Activated CD8-positive, alpha-beta memory T cell treated with anti-CD3 and anti-CD28 coated beads, Interleukin-2, amount 50 U/mL, for 24 hours (primary cell): Measurements from ENCODE around the gene HMGXB3.

Source experiments
- DNase-seq: peaks from one replicate; pipeline ENCODE4 v3.0.0-alpha.2; 2020; ENCODE audit errors: extremely low read depth

The HMGXB3 gene

DNA sequence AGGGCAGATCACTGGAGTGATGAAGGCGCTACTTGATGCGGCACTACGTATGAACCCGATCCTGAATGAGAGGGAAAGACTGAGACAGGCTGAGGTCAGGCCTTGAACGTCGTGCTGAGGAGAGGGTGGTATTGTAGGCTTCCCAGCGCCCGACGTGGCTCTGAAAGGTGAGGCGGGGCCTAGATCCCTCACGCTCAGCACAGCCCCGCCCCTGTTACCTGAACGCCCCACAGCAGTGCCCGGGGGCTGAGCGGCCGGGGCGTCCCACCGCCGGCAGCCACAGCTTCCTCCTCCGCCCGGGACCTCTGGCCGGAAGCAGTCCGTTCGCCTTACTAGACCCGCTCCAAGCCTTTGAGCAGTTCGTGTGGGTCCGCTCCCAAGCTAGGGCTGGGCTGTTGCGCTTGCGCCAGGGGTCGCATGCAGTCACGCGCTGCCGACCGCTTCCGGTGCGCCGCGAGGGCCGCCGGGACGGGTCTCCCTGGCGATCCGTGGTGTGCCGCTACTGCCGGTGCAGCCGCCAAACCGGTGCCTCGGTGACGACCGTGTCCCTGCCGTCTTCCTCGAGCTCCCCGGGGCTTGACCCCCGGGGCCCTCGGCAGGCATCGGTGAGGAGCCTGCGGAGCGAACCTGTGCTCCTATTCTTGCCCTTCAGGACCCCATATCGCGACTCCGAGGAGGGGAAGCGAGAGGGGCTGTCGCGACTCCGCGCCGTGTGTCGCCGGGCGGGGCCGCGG lies at the start of gene HMGXB3, which contains the start of gene TIGD6:
Gene HMGXB3 (plus strand): TSS at position 484 of the 734 bp plus-strand sequence. CDS start 4,114 bp downstream, outside the sequence.
Gene TIGD6 (minus strand): TSS at position 399 of the 734 bp plus-strand sequence. CDS start 4,306 bp downstream, outside the sequence.
- peak; percentile 78 for DNase-seq

GRCh38 chr5:149951138-149951749 lies 49.3 kb upstream of the HMGXB3 start:
- no peak for DNase-seq

- no peak for DNase-seq
These were observed 47.0 kb upstream of the HMGXB3 start for GRCh38 chr5:149953436-149954121.

GRCh38 chr5:149954798-149955197 lies 45.7 kb upstream of the HMGXB3 start:
- no peak for DNase-seq

- no peak for DNase-seq
These were observed 43.9 kb upstream of the HMGXB3 start for GRCh38 chr5:149956685-149957084.

DNA sequence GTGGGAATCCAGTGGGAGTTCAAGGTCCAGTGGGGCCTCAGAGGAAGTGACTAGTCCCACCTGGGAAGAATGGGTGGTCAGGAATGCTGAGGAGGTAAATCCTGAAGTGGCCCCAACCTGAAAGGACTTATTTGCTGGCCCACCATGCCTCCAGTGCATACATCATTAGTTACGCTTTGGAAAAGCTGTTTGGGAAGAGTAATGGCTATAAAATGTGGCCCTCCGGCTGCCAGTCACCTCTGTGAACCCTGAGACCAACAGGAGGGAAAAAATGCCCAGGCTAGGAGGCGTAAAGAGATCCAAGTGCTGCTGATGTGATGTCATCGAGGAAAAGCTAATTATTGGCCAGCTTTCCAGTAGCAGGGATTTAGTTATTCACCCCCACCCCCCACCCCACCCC lies 42.7 kb upstream of the HMGXB3 start:
- DNase-seq, result no peak

GRCh38 chr5:149959406-149960236 lies 40.9 kb upstream of the HMGXB3 start:
- no peak for DNase-seq

DNA sequence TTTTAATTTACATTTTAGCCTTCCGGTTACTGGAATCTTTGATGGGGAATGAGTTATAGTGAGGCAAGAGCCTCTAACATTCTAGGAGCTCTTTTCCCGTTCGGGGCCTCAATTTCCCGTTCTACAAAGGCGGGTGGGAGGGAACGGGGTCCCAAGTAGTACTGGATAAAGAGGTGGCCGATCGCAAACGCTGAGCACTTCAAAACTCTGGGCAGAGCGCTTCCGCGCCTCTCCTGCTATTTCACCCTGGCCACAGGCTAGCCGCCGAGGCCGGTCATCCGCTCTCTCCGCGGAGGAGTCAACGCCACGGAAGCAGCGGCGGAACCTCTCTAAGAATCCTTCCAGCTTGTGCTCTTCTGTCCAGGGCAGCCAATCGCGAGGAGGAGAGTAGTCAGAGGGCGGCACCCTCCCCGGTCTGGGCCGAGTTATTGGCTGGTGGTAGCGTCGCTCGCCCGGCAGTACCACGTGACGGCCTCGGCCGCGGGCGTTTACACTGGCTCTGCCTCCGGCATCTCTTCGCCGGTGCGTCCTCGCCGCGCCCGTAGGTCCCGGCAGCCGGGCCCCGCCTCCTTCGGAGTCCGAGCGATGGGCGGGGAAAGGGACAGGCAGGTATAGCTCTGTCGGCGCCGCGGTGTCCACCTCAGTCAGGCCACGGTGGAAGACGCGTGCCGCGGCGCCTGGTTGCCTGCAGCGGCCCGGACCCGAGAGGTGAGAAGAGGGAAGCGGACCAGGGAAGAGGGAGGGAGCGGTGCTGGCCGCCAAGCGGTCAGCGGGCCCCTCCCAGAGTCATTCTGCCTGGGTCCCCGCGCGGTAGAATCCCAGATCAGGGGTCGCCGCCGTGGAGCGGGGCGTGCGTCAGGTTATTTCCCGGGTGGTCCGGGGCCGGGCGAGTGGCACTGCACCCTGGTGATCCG lies 40.0 kb upstream of the HMGXB3 start, which contains the start of gene SLC26A2:
Gene SLC26A2 (plus strand): TSS at position 487 of the 914 bp plus-strand sequence. CDS start 16,895 bp downstream, outside the sequence.
- peak; percentile 88 for DNase-seq

GRCh38 chr5:149961186-149961685 lies 39.3 kb upstream of the HMGXB3 start:
- no peak for DNase-seq

GRCh38 chr5:149961957-149962409 lies 38.6 kb upstream of the HMGXB3 start:
- DNase-seq, result no peak

DNA sequence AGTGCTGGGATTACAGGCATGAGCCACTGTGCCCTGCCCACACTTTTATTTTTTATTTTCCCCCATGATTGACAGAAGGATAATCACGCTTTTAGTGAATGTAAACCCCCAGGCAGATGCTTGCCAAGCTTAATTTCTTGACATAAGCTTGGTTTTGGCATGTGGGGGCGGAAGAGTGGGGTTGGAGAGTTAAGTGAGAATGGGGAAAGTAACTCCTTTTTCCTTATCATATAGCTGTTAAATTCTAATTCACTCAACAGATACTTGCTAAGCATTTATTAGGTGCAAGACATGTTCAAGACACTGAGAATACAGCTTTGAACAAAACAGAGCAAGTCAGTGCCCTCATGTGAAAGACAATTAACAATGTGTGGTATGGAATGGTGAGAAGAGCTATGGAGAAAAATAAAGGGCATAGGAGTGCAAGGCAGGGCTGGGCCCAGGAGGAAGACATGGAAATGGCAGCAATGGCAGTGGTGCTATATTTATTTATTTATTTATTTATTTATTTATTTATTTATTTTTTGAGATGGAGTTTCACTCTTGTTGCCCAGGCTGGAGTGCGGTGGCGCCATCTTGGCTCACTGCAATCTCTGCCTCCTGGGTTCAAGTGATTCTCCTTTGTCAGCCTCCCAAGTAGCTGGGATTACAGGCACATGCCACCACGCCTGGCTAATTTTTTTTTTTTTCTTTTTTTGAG lies 37.8 kb upstream of the HMGXB3 start:
- no peak for DNase-seq

- DNase-seq, result no peak
These were observed 36.8 kb upstream of the HMGXB3 start for GRCh38 chr5:149963729-149964128.

DNA sequence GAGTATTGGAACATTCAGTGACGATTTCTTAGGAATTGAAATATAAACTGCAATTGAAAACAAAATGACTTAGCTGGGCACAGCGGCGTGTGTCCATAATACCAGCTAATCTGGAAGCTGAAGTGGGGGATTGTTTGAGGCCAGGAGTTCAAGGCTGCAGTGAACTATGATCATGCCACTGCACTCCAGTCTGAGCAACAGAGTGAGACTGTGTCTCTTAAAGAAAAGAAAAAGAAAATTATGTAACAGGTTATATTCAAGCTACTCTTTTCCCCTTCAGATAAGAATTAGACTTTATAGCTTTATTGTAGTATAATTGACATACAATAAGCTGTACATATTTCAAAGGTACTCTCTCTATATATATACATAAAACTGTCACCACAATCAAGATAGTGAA lies 33.6 kb upstream of the HMGXB3 start:
- DNase-seq, result no peak

DNA sequence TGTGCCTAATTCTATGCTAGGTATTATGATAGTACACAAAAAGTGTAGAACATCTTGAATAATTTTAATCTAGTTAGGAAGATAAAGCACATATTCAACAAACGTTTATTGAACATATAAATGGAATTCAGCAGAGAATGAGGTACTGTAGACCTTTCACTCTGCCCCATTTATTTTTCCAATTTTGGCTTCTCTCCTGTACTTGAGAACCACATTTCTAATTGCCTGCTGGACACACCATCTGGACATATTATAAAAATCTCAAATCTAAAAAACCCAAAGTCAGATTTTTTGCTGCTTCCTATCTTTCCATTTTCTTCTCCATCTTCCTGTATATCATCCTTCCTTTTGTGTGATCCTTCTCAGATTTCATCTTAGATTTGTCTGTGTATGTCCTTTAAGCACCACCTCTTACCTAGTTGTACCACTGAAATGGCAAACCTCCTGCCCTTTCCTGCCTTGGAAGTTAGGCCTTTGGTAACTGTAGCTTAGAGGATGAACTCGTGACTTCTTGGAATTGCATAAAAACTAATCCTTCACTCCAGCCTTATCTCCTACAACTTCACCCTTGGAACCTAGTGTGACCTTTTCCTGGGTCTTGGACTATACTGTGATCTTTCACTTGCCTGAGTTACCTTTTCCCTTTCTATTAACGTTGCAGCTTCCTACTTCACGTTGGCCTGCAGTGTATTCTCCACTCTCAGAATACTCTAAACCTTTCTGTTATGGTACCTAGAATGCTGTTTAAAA lies 31.2 kb upstream of the HMGXB3 start:
- no peak for DNase-seq

DNA sequence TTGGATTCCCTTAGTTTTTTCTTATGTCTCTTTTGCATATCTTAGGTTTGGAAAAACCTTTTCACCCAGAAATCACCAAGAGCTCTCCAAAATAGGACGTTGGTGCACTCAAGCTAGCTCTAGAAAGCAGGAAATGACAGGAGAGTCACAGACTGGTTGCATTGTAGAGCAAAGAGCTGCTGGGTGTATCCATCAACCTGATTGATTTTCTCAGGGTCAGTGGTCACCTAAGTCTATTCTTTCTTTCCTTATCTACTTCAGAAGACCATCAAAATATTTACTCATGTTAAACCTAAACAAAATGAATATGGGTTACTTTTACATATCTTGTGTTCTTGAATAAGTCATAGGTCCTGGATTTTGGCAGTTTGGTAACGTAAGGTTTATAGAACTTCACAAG lies 25.1 kb upstream of the HMGXB3 start:
- no peak for DNase-seq

DNA sequence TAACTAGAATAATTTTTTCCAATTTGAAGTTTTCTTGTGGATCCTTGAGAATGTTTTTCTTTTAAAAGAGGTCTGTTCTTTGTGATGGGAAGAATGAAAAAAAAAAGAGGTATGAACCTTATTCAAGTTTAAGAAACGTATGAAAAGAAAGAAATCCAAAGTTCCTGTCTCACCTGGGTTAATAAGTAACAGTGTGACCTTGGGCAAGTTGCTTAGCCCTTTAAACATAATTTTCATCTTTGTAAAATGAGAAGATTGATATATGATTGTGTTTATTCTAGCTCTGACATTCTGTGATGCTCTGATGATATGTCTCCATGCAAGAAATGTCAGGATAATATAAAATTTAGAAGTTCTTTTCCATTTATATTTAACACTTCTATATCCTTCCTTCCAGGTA lies 20.6 kb upstream of the HMGXB3 start:
- no peak for DNase-seq

DNA sequence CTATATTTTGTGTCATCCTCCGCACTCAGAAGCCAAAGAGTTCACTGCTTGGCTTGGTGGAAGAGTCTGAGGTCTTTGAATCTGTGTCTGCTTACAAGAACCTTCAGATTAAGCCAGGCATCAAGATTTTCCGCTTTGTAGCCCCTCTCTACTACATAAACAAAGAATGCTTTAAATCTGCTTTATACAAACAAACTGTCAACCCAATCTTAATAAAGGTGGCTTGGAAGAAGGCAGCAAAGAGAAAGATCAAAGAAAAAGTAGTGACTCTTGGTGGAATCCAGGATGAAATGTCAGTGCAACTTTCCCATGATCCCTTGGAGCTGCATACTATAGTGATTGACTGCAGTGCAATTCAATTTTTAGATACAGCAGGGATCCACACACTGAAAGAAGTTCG lies 19.3 kb upstream of the HMGXB3 start:
- no peak for DNase-seq

GRCh38 chr5:149982505-149982904 lies 18.0 kb upstream of the HMGXB3 start:
- DNase-seq, result no peak

- DNase-seq, result no peak
These were observed 12.4 kb upstream of the HMGXB3 start for GRCh38 chr5:149988126-149988525.
